Left lung (tissue), 14 donors: ENCODE results near the gene OR4M1. TPM values are rescaled to one million over a fixed set of nuclear protein-coding genes. Genes with fewer than 3 reads are reported as not detected.
"Not testable (repeated sequence)": the region's sequence is repeated elsewhere in the genome, so short reads cannot be mapped to it uniquely, and the experiment has no call there.

Source experiments
- ATAC-seq: fragments of 200-7000 bp; cut with Tn5 transposase; one replicate; pipeline ENCODE4 v1.9.1; 2020; ENCODE audit warnings: moderate library complexity
- DNase-seq, 4 donors: peaks; one replicate each; pipeline ENCODE4 v3.0.0-alpha.2; 2013 to 2020
- H3K27ac ChIP-seq, 2 donors: fragments of 200-600 bp; sonication (generic) in 1 of 2; one replicate each; pipeline versions ENCODE4 v1.5.0 to v1.8.0; 2020 to 2021
- H3K27me3 ChIP-seq, 2 donors: fragments of 200-600 bp; sonication (generic) in 1 of 2; one replicate each; pipeline versions ENCODE4 v1.5.0 to v1.8.0; 2020 to 2021
- H3K36me3 ChIP-seq, 2 donors: fragments of 200-600 bp; sonication (generic) in 1 of 2; one replicate each; pipeline versions ENCODE4 v1.5.0 to v1.8.0; 2020 to 2021
- H3K4me1 ChIP-seq, 2 donors: fragments of 200-600 bp; one replicate each; pipeline ENCODE4 v1.8.0; 2021
- H3K4me3 ChIP-seq, 2 donors: fragments of 200-600 bp; sonication (generic) in 1 of 2; one replicate each; pipeline versions ENCODE4 v1.5.0 to v1.8.0; 2020 to 2021; ENCODE audit warnings: mild to moderate bottlenecking in 1 of 2
- H3K9me3 ChIP-seq, 2 donors: fragments of 200-600 bp; sonication (generic) in 1 of 2; one replicate each; pipeline versions ENCODE4 v1.5.0 to v1.8.0; 2020 to 2021
- CTCF ChIP-seq, 2 donors: fragments of 200-600 bp; sonication (generic) in 1 of 2; IDR thresholded peaks; one replicate each; pipeline versions ENCODE4 v1.5.0 to v1.8.0; 2021; ENCODE audit warnings: antibody characterized with exemption in 2 of 2
- intact Hi-C, 2 donors: fragments of 100-400 bp; cut with DNase I; formaldehyde crosslinking; loops; one replicate each; pipeline versions ENCODE4 v1.11.2 to v1.14.2; 2022
- long read RNA-seq, 12 donors: library from polyadenylated mRNA in 2 of 12; unstranded in 2 of 12; transcript quantifications; one replicate each; pipeline ENCODE4 v2.0.0 and lab custom pipeline, GENCODE V29; 2019 to 2026
- polyA plus RNA-seq, 6 donors: library from polyadenylated mRNA; unstranded; fragments of 120-200 nt; gene quantifications; one replicate each; pipeline ENCODE4 v1.2.1, GENCODE V29; 2013; ENCODE audit not compliant: insufficient read length in 6 of 6
- total RNA-seq, 2 donors: library from RNA; stranded (reverse); fragmentation: NEBNext Ultra II Directional; extraction: Animal tissue kit (Norgen Biotek cat#: 25700); gene quantifications; one replicate each; pipeline ENCODE4 v1.2.1, GENCODE V29; 2021
- donor health status: DM: no; HTN: yes; CAD: no.
- donor health status: DM: no; HTN: no; CAD: no.

OR4M1 gene
- total RNA-seq: not detected
- polyA plus RNA-seq: not detected
- long read RNA-seq, donor 1: 0 reads
- long read RNA-seq, donor 2: 0 reads
- long read RNA-seq, donor 3: 0 reads
- long read RNA-seq, donor 4: 0 reads
- long read RNA-seq, donor 5: 0 reads
- long read RNA-seq, donor 6: 0 reads
- long read RNA-seq, donor 7: 0 reads
- long read RNA-seq, donor 8: 0 reads
- long read RNA-seq, donor 9: 0 reads
- long read RNA-seq, donor 10: 0 reads
- long read RNA-seq, donor 11: 0 reads
- long read RNA-seq, donor 12: 0 reads

DNA sequence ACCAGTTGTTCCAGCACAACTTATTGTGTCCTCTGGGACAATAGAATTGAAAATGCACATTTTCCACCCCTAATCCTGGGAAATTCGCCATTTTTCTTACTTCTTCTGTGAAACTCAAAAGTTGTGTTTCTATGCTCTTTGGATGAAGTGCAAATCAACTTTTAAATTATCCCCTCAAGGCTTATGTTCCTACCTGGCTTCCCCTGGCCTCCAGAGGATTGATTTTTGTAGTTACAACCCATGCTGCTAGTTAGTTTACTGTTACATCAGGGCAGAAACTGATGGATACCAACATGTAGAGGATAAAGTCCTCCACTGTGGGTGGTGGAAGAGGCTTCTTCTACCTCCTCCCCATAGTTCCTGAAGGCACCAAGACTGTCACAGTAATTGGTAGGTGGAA is at the start of gene OR4M1:
Gene OR4M1 (plus strand): TSS at position 301 of the 400 bp plus-strand sequence. CDS start 6,819 bp downstream, outside the sequence.
- H3K4me1 ChIP-seq, intact Hi-C loops, H3K27ac ChIP-seq, H3K4me3 ChIP-seq, DNase-seq, H3K27me3 ChIP-seq, ATAC-seq, H3K36me3 ChIP-seq: not testable (repeated sequence)
- H3K9me3 ChIP-seq: peaks cover 0 to 14% of the 10 kb centered on the region in 2 donors

- H3K9me3 ChIP-seq: peaks cover 0 to 32% of the 10 kb centered on the region in 2 donors
- ATAC-seq (no peak), DNase-seq (no peak)
- no peak overlapping the region for H3K27ac ChIP-seq
- intact Hi-C loops: no loop called here
- TF ChIP-seq CTCF (IDR thresholded peaks at IDR 0.05): no peak
- no peaks in the 10 kb centered on the region for H3K4me1 ChIP-seq
- H3K27me3 ChIP-seq: no peaks in the 10 kb centered on the region
- no peaks in the 10 kb centered on the region for H3K36me3 ChIP-seq
- no peak overlapping the region for H3K4me3 ChIP-seq
Measured at GRCh38 chr14:19729359-19729758, 43.9 kb upstream of the OR4M1 start.

GRCh38 chr14:19729763-19730162 is 43.5 kb upstream of the OR4M1 start:
- Histone ChIP-seq H3K27ac (no peak overlapping the region), H3K36me3 (no peaks in the 10 kb centered on the region), H3K9me3 (peaks cover 0 to 32% of the 10 kb centered on the region in 2 donors), H3K4me1 (no peaks in the 10 kb centered on the region), H3K4me3 (no peak overlapping the region), H3K27me3 (no peaks in the 10 kb centered on the region)
- TF ChIP-seq CTCF (IDR thresholded peaks at IDR 0.05): no peak
- intact Hi-C loops: no loop called here
- DNase-seq (no peak), ATAC-seq (no peak)

DNA sequence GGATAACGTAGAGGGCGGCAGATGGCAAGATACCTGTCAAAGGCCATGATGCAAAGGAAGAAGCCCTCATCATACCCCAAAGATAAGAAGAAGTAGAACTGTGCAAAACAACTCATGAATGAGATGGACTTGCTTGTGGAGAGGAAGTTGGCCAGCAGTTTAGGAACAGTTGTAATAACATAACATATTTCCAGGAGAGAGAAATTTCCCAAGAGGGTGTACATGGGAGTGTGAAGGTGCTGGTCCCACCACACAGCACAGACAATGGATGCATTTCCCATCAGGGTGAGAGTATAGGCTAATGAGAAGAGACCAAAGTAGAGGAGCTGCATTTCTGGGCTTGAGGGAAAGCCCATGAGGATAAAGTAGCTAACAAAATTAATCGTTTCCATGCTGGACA is 39.4 kb upstream of the OR4M1 start:
- intact Hi-C loops, H3K4me3 ChIP-seq, H3K27me3 ChIP-seq, DNase-seq, H3K36me3 ChIP-seq, H3K4me1 ChIP-seq, ATAC-seq, H3K9me3 ChIP-seq, H3K27ac ChIP-seq: not testable (repeated sequence)

DNA sequence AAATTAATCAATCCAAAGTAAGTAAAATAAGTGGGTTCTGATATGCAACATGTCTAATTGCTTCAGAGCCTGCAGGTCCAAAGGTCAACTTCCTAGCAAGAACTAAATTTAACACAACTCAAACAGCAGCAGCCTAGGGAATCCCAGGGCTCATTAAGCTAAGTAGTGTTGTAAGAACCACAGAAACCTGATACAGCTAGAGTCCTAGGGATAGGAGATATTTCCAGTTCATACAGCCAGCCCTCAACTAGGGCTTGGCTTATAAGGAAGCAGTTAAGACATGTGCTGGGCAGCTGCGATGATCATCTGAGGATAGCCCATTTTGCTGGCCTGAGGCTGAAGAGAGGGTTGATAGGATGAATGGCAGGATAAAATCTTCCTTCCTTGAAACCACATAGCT is 30.0 kb upstream of the OR4M1 start, which contains the start of gene OR4Q3:
Gene OR4Q3 (plus strand): TSS at position 316 of the 400 bp plus-strand sequence.
- Histone ChIP-seq H3K9me3 (peaks cover 0 to 4% of the 10 kb centered on the region in 2 donors), H3K36me3 (no peaks in the 10 kb centered on the region)
- intact Hi-C loops: no loop called here

DNA sequence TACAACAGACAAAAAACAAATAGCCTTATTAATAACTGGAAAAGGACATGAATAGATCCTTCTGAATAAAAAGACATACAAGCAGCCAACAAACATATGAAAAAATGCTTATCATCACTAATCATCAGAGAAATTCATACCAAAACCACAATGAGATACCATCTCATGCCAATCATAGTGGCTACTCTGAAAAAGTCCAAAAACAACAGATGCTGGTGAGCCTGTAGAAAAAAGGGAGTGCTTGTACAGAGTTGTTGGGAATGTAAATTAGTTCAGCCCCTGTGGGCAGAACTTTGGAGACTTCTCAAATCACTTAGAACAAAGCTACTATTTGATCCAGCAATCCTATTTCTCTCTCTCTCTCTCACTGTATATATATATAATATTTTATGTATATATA is 21.0 kb upstream of the OR4M1 start:
- ATAC-seq, intact Hi-C loops, H3K27me3 ChIP-seq, H3K4me3 ChIP-seq, H3K36me3 ChIP-seq, H3K27ac ChIP-seq, H3K9me3 ChIP-seq, H3K4me1 ChIP-seq, DNase-seq: not testable (repeated sequence)

More for the DNA sequence above, 30.0 kb upstream of the OR4M1 start, which contains the start of gene OR4Q3:
- no peaks in the 10 kb centered on the region for H3K27me3 ChIP-seq
- H3K4me3 ChIP-seq: no peak within 1 kb of the TSS
- H3K27ac ChIP-seq: no peak within 1 kb of the TSS
- DNase-seq (no peak), ATAC-seq (no peak)
- no peak for TF ChIP-seq CTCF (IDR thresholded peaks at IDR 0.05)
- no peaks in the 10 kb centered on the region for H3K4me1 ChIP-seq

- DNase-seq (no peak), ATAC-seq (no peak)
- no peak overlapping the region for H3K27ac ChIP-seq
- no peaks in the 10 kb centered on the region for H3K27me3 ChIP-seq
- no peak overlapping the region for H3K4me3 ChIP-seq
- no peaks in the 10 kb centered on the region for H3K9me3 ChIP-seq
- intact Hi-C loops: no loop called here
- no peak for TF ChIP-seq CTCF (IDR thresholded peaks at IDR 0.05)
- H3K4me1 ChIP-seq: no peaks in the 10 kb centered on the region
- no peaks in the 10 kb centered on the region for H3K36me3 ChIP-seq
Measured at GRCh38 chr14:19754172-19754571, 19.1 kb upstream of the OR4M1 start.

DNA sequence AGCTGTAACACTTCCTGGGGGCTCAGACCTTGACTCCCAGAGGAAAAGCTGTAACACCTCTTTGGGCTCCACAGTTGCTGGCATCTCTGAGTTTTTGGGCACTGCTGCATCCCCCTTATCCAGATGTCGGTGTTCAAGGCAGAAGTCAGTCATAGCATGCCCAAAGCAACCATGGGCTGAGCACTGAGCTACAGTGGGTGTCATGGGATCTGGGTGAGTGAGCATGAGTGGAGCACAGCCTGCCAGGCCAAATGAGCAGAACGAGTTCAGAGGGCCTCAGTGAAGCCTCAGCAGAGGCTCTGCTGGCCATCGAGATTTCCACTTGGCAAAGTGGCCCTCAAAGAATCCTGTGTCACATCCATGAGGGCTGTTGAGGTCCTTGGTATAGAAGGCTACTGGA is 1.8 kb upstream of the OR4M1 start:
- H3K27ac ChIP-seq, ATAC-seq, H3K36me3 ChIP-seq, H3K4me3 ChIP-seq, DNase-seq, H3K27me3 ChIP-seq, intact Hi-C loops, H3K4me1 ChIP-seq: not testable (repeated sequence)
- peaks cover 0 to 14% of the 10 kb centered on the region in 2 donors for H3K9me3 ChIP-seq
